Hepatocyte (in vitro differentiated cells): ENCODE data around the gene OLA1. TPM values are rescaled to one million over a fixed set of nuclear protein-coding genes. Genes with fewer than 3 reads are reported as not detected.

ENCODE experiments used
- DNase-seq: peaks from one replicate; pipeline ENCODE4 v3.0.0-alpha.2; 2016; ENCODE audit warnings: low spot score
- H2AFZ ChIP-seq: fragments of 200-600 bp; sonication (generic); 2 replicates; pipeline ENCODE4 v1.6.0; 2016; ENCODE audit warnings: antibody characterized with exemption, mild to moderate bottlenecking
- H3K27ac ChIP-seq: fragments of 200-600 bp; sonication (generic); 2 replicates; pipeline ENCODE4 v1.5.1; 2016; ENCODE audit warnings: mild to moderate bottlenecking
- H3K27me3 ChIP-seq: fragments of 200-600 bp; sonication (generic); 2 replicates; pipeline ENCODE4 v1.6.1; 2016
- H3K36me3 ChIP-seq: fragments of 200-600 bp; sonication (generic); replicated peaks from 2 replicates; pipeline ENCODE4 v1.5.1; 2016; ENCODE audit warnings: low read depth; ENCODE audit not compliant: insufficient read depth
- H3K4me1 ChIP-seq: fragments of 200-600 bp; sonication (generic); 2 replicates; pipeline ENCODE4 v1.5.1; 2016; ENCODE audit warnings: mild to moderate bottlenecking, moderate library complexity; ENCODE audit not compliant: insufficient read depth
- H3K4me2 ChIP-seq: fragments of 200-600 bp; sonication (generic); 2 replicates; pipeline ENCODE4 v1.6.0; 2016
- H3K4me3 ChIP-seq: fragments of 200-600 bp; sonication (generic); 2 replicates; pipeline ENCODE4 v1.5.1; 2016; ENCODE audit warnings: mild to moderate bottlenecking
- H3K79me2 ChIP-seq: fragments of 200-600 bp; sonication (generic); 2 replicates; pipeline ENCODE4 v1.6.0; 2017; ENCODE audit warnings: mild to moderate bottlenecking
- H3K9me2 ChIP-seq: fragments of 200-600 bp; sonication (generic); replicated peaks from 2 replicates; pipeline ENCODE4 v1.6.0; 2017; ENCODE audit warnings: mild to moderate bottlenecking; ENCODE audit not compliant: insufficient read depth
- H3K9me3 ChIP-seq: fragments of 200-600 bp; sonication (generic); 2 replicates; pipeline ENCODE4 v1.5.1; 2016; ENCODE audit warnings: low read depth, mild to moderate bottlenecking
- H4K20me1 ChIP-seq: fragments of 200-600 bp; sonication (generic); 2 replicates; pipeline ENCODE4 v1.6.0; 2016; ENCODE audit warnings: mild to moderate bottlenecking; ENCODE audit not compliant: insufficient read depth, poor library complexity, severe bottlenecking
- EZH2 ChIP-seq: fragments of 200-600 bp; sonication (generic); IDR thresholded peaks from 2 replicates; pipeline ENCODE4 v1.6.1; 2016; ENCODE audit warnings: antibody characterized with exemption, mild to moderate bottlenecking, borderline replicate concordance
- EZH2phosphoT487 ChIP-seq: fragments of 200-600 bp; sonication (generic); IDR thresholded peaks from one replicate; pipeline ENCODE4 v1.6.1; 2018; ENCODE audit warnings: antibody characterized with exemption, mild to moderate bottlenecking, low read depth, moderate library complexity; ENCODE audit not compliant: unreplicated experiment, severe bottlenecking
- WGBS: methylation state at CpG from one replicate; pipeline ENCODE4 v1.1.6; 2016; ENCODE audit warnings: low lambda C conversion rate; ENCODE audit errors: missing lambda C conversion rate; 5-methylcytosine and 5-hydroxymethylcytosine counted together
- polyA plus RNA-seq: library from polyadenylated mRNA; unstranded; fragments of >200 nt; fragmentation: Nextera tagmentation; extraction: Ambion mirVana; gene quantifications from 2 replicates; pipeline ENCODE4 v1.2.1, GENCODE V29; 2016
- total RNA-seq: library from RNA; depleted of rRNA; stranded (reverse); fragments of >200 nt; gene quantifications from 2 replicates; pipeline ENCODE4 v1.2.3, GENCODE V29; 2014
- TF ChIP-seq, protein P1 (sequence below): fragments of 200-600 bp; sonication (generic); IDR thresholded peaks from 2 replicates; pipeline ENCODE4 v1.5.1; 2016; ENCODE audit warnings: antibody characterized with exemption, mild to moderate bottlenecking; ENCODE audit not compliant: poor library complexity

OLA1 gene
- total and polyA plus RNA-seq, 2 experiments from 2014 or later, result 89.3 to 89.6 TPM

DNA sequence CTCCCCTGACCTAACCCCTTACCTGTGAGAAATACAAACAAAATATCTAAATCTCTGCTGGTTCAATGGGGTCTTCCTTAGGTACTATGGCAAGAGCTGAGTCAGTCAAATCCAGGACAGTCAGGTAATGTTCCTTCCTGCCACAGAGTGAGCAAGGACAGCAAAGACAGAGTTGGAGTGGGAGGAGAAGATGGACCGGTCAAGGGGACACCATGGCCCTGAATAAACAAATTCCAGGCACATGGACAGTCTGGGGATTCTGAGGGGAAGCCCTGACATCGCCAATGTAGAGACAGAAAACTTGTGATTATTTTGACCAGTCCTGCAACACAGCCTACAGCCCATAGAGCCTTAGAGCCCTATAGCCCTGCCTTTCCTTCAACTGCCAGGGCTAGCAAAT is 42.8 kb downstream of the OLA1 start:
- Histone ChIP-seq H3K27ac (no peak overlapping the region), H3K4me2 (no peak overlapping the region), H3K79me2 (peaks cover 42% of the 10 kb centered on the region), H3K36me3 (no peaks in the 10 kb centered on the region), H3K4me1 (no peaks in the 10 kb centered on the region), H3K9me3 (no peaks in the 10 kb centered on the region), H3K9me2 (no peaks in the 10 kb centered on the region), H4K20me1 (no peaks in the 10 kb centered on the region), H3K4me3 (no peak overlapping the region), H3K27me3 (no peaks in the 10 kb centered on the region), H2AFZ (no peak overlapping the region)
- TF ChIP-seq, protein P1, sequence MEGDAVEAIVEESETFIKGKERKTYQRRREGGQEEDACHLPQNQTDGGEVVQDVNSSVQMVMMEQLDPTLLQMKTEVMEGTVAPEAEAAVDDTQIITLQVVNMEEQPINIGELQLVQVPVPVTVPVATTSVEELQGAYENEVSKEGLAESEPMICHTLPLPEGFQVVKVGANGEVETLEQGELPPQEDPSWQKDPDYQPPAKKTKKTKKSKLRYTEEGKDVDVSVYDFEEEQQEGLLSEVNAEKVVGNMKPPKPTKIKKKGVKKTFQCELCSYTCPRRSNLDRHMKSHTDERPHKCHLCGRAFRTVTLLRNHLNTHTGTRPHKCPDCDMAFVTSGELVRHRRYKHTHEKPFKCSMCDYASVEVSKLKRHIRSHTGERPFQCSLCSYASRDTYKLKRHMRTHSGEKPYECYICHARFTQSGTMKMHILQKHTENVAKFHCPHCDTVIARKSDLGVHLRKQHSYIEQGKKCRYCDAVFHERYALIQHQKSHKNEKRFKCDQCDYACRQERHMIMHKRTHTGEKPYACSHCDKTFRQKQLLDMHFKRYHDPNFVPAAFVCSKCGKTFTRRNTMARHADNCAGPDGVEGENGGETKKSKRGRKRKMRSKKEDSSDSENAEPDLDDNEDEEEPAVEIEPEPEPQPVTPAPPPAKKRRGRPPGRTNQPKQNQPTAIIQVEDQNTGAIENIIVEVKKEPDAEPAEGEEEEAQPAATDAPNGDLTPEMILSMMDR, result no peak
- TF ChIP-seq EZH2phosphoT487 (no peak), EZH2 (no peak)
- WGBS, result 100% methylated on average over 2 of the region's 2 CpGs
- DNase-seq, result no peak

DNA sequence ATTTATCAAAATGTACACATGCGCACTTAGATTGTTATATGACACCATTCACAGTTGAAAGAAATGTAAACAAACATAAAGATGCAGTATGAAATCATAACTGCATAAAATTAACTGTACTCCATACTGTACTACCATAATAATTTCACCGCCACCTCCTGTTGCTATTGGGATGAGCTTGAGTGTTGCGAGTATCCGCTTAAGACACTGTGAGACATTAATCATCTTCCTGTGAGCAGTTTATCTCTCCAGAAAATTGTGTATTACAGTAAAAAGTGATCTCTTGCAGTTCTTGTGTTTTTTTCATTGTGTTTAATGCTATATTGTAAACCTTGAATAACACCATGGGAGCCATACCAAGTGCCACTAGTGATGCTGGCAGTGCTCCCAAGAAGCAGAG is 46.1 kb downstream of the OLA1 start:
- Histone ChIP-seq H4K20me1 (no peaks in the 10 kb centered on the region), H3K36me3 (no peaks in the 10 kb centered on the region), H3K4me3 (no peak overlapping the region), H3K9me2 (no peaks in the 10 kb centered on the region), H3K79me2 (peaks cover 52% of the 10 kb centered on the region), H2AFZ (no peak overlapping the region), H3K27me3 (no peaks in the 10 kb centered on the region), H3K27ac (no peak overlapping the region), H3K4me1 (no peaks in the 10 kb centered on the region), H3K9me3 (no peaks in the 10 kb centered on the region), H3K4me2 (no peak overlapping the region)
- no peak for DNase-seq
- 98% methylated on average over 4 of the region's 4 CpGs for WGBS
- TF ChIP-seq, protein P1, result no peak
- TF ChIP-seq EZH2, result no peak
- TF ChIP-seq EZH2phosphoT487, result no peak

DNA sequence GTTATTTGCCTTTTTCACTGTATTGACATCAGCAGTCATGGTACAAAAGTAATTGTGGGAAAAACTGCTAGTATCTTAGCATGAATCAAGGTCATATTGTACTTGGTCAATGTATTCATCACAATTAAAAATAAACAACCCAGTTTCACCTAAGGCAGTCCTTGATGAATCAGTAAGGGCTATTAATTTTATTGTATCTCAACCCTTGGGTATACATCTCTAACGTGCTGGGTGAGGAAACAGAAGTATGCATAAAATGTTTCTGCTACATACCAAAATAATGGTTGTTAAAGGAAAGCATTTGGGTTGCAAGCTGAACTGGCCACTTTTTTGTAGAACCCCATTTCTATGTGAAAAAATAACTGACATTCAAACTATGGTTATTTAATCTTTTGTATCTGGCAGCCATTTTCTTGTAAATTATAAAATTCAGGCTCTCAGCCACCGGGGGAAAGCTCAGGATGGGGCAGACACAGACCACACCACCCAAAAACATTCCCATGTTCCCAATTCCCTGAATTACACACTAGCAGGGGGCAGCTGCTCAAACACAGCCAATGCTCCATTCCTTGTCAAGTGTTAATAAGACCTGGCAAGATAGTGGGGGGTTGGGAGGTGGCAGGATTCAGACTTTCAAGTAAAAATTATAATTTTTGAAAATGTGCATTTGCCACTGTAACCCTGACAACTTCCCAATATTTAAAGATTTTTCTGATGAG is 49.3 kb downstream of the OLA1 start:
- H3K4me3 ChIP-seq, result no peak overlapping the region
- peaks cover 63% of the 10 kb centered on the region for H3K79me2 ChIP-seq
- no peaks in the 10 kb centered on the region for H4K20me1 ChIP-seq
- no peak overlapping the region for H3K27ac ChIP-seq
- 47% methylated on average over 2 of the region's 2 CpGs for WGBS
- no peak overlapping the region for H2AFZ ChIP-seq
- H3K9me3 ChIP-seq, result no peaks in the 10 kb centered on the region
- no peaks in the 10 kb centered on the region for H3K27me3 ChIP-seq
- no peaks in the 10 kb centered on the region for H3K9me2 ChIP-seq
- H3K36me3 ChIP-seq, result no peaks in the 10 kb centered on the region
- H3K4me2 ChIP-seq, result no peak overlapping the region
- TF ChIP-seq EZH2phosphoT487 (no peak), EZH2 (no peak)
- TF ChIP-seq, protein P1, result no peak
- DNase-seq, result no peak
- no peaks in the 10 kb centered on the region for H3K4me1 ChIP-seq

DNA sequence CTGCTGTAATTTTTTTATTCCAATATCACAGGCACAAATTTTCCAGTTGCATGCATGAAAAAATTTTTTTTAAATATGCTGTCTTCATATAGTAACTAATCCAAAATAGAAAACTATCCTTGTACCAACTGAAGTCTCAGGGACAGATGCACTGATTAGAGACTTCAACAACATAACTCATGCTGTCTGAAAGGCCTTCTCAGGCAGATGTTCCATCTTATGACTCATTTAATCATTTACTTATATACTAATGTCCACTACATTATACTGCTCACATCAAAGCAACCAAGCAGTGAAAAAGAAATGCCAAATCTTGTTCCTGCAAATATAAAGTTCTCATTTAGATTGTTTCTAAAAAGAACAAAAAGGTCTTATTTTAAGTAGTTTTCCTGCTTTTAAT is 53.1 kb downstream of the OLA1 start:
- Histone ChIP-seq H3K4me3 (no peak overlapping the region), H3K36me3 (no peaks in the 10 kb centered on the region), H3K9me2 (no peaks in the 10 kb centered on the region), H3K27me3 (no peaks in the 10 kb centered on the region), H3K9me3 (no peaks in the 10 kb centered on the region), H3K27ac (no peak overlapping the region), H3K79me2 (peaks cover 47% of the 10 kb centered on the region), H3K4me1 (no peaks in the 10 kb centered on the region), H2AFZ (no peak overlapping the region), H3K4me2 (no peak overlapping the region), H4K20me1 (no peaks in the 10 kb centered on the region)
- TF ChIP-seq EZH2 (no peak), EZH2phosphoT487 (no peak)
- TF ChIP-seq, protein P1, result no peak
- DNase-seq, result no peak
